ENCODE data around the gene MEIKIN. TPM values are rescaled to one million over a fixed set of nuclear protein-coding genes. Genes with fewer than 3 reads are reported as not detected.
"Not testable (repeated sequence)": the region's sequence is repeated elsewhere in the genome, so short reads cannot be mapped to it uniquely, and the experiment has no call there.

Gene MEIKIN
- total RNA-seq, 1 experiment from 2014 or later: not detected

DNA sequence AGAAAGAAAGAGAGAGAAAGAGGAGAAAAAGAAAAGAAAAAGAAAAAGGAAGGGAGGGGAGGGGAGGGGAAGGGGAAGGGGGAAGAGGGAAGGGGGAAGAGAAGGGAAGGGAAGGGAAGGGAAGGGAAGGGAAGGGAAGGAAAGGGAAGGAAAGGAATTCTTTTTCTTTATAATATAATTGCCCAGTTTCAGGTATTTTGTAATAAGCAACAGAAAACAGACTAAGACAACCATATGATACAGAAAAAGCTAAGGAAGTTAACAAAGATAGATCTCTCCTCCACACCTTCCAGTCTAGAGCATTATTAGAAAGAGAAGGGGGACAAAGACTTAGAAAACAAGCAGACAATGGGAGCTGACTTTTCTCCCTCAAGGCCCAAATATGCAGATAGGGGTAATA, 31.0 kb downstream of the MEIKIN start:
- no peak overlapping the region for H3K9ac ChIP-seq (ENCODE audit: low read length)
- TF ChIP-seq EZH2phosphoT487 (IDR thresholded peaks at IDR 0.05; ENCODE audit: borderline replicate concordance, low read length) (no peak), EZH2 (IDR thresholded peaks at IDR 0.05; ENCODE audit: low read length, unreplicated experiment) (no peak)
- TF ChIP-seq, protein P1, sequence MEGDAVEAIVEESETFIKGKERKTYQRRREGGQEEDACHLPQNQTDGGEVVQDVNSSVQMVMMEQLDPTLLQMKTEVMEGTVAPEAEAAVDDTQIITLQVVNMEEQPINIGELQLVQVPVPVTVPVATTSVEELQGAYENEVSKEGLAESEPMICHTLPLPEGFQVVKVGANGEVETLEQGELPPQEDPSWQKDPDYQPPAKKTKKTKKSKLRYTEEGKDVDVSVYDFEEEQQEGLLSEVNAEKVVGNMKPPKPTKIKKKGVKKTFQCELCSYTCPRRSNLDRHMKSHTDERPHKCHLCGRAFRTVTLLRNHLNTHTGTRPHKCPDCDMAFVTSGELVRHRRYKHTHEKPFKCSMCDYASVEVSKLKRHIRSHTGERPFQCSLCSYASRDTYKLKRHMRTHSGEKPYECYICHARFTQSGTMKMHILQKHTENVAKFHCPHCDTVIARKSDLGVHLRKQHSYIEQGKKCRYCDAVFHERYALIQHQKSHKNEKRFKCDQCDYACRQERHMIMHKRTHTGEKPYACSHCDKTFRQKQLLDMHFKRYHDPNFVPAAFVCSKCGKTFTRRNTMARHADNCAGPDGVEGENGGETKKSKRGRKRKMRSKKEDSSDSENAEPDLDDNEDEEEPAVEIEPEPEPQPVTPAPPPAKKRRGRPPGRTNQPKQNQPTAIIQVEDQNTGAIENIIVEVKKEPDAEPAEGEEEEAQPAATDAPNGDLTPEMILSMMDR (conservative IDR thresholded peaks at IDR 0.05; ENCODE audit: low read depth, low read length): no peak
- no peaks in the 10 kb centered on the region for H3K9me3 ChIP-seq (ENCODE audit: low read length)
- CTCF ChIA-PET: no interaction called here
- no peak overlapping the region for H3K4me3 ChIP-seq (ENCODE audit: low read length)
- no TSS peak for BruUV-seq (replicated peaks)
- peaks cover 40% of the 10 kb centered on the region for H3K27me3 ChIP-seq (ENCODE audit: low read length)
- intact Hi-C loops (cut with micrococcal nuclease): no loop called here
- no peaks in the 10 kb centered on the region for H3K36me3 ChIP-seq (ENCODE audit: low read depth, low read length)
- DNase-seq (no peak), ATAC-seq (no peak)
- POLR2A ChIA-PET (ENCODE audit: unreplicated experiment): interaction anchor here (0.8 kb wide), 1 partner anchor 110 kb away, joined by 5 read pairs; no protein-coding TSS in a partner anchor
- no peaks in the 10 kb centered on the region for H4K20me1 ChIP-seq (ENCODE audit: low read length)
- H3K9me2 ChIP-seq (replicated peaks; ENCODE audit: low read length): no peaks in the 10 kb centered on the region
- H3K4me2 ChIP-seq (ENCODE audit: low read length): no peak overlapping the region
- H3K4me1 ChIP-seq (ENCODE audit: insufficient read depth, low read length): no peaks in the 10 kb centered on the region
- H3K27ac ChIP-seq (ENCODE audit: low read length): no peak overlapping the region
- H3K79me2 ChIP-seq (ENCODE audit: low read length): no peaks in the 10 kb centered on the region
- H3F3A ChIP-seq (ENCODE audit: low read length, unreplicated experiment): no peaks in the 10 kb centered on the region
- no peak overlapping the region for H2AFZ ChIP-seq (ENCODE audit: low read length)

DNA sequence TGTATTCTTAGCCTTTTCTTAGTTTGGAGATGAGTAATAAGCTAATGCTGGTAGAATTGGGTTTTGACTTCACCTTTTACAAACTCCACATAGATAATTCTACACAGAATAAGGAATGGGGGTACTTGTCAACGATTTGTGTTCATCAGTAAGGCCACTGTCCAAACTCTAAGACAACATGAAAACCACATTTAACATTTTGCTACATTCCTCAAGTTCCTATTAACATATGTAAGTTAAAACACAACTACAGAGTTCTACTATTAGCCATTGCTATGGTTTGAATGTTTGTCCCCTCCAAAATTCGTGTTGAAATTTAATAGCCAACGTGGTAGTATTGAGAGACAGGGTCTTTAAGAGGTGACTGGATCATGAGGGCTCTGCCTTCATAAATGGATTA, 31.9 kb downstream of the MEIKIN start:
- Histone ChIP-seq H3K36me3 (ENCODE audit: low read depth, low read length) (no peaks in the 10 kb centered on the region), H2AFZ (ENCODE audit: low read length) (no peak overlapping the region), H3K4me3 (ENCODE audit: low read length) (no peak overlapping the region), H3K27me3 (ENCODE audit: low read length) (peaks cover 40% of the 10 kb centered on the region), H3K4me1 (ENCODE audit: insufficient read depth, low read length) (no peaks in the 10 kb centered on the region), H3K9ac (ENCODE audit: low read length) (no peak overlapping the region), H3K4me2 (ENCODE audit: low read length) (no peak overlapping the region), H4K20me1 (ENCODE audit: low read length) (no peaks in the 10 kb centered on the region), H3K27ac (ENCODE audit: low read length) (no peak overlapping the region), H3K9me3 (ENCODE audit: low read length) (no peaks in the 10 kb centered on the region), H3F3A (ENCODE audit: low read length, unreplicated experiment) (no peaks in the 10 kb centered on the region), H3K9me2 (replicated peaks; ENCODE audit: low read length) (no peaks in the 10 kb centered on the region), H3K79me2 (ENCODE audit: low read length) (no peaks in the 10 kb centered on the region)
- ATAC-seq (no peak), DNase-seq (no peak)
- ChIA-PET CTCF (no interaction called here), POLR2A (ENCODE audit: unreplicated experiment) (no interaction called here)
- intact Hi-C loops (cut with micrococcal nuclease): no loop called here
- no TSS peak for BruUV-seq (replicated peaks)
- no peak for TF ChIP-seq EZH2 (IDR thresholded peaks at IDR 0.05; ENCODE audit: low read length, unreplicated experiment)
- TF ChIP-seq EZH2phosphoT487 (IDR thresholded peaks at IDR 0.05; ENCODE audit: borderline replicate concordance, low read length): no peak
- TF ChIP-seq, protein P1 (conservative IDR thresholded peaks at IDR 0.05; ENCODE audit: low read depth, low read length): no peak

DNA sequence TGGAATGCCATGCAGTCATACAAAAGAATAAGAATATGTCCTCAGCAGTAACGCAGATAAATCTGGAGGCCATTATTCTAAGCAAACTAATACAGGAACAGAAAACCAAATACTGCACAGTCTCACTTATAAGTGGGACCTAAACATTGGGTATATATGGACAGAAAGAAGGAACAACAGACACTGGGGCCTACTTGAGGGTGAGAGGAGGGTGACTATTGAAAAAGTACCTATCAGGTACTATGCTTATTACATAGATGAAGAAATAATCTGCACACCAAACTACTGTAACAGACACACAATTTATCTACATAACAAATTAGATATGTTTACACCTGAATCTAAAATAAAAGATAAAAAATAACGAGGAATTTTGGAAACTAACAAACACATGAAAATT, 38.8 kb downstream of the MEIKIN start:
- no peak for TF ChIP-seq EZH2 (IDR thresholded peaks at IDR 0.05; ENCODE audit: low read length, unreplicated experiment)
- TF ChIP-seq, protein P1 (conservative IDR thresholded peaks at IDR 0.05; ENCODE audit: low read depth, low read length): no peak
- TF ChIP-seq EZH2phosphoT487 (IDR thresholded peaks at IDR 0.05; ENCODE audit: borderline replicate concordance, low read length): no peak
- H3F3A ChIP-seq (ENCODE audit: low read length, unreplicated experiment): no peaks in the 10 kb centered on the region
- 0 out of 2 replicates have a peak, but pooled peaks cover 5% of the 10 kb centered on the region for H3K27me3 ChIP-seq (ENCODE audit: low read length)
- no peak overlapping the region for H3K4me2 ChIP-seq (ENCODE audit: low read length)
- H3K79me2 ChIP-seq (ENCODE audit: low read length): no peaks in the 10 kb centered on the region
- CTCF ChIA-PET: no interaction called here
- H3K9me2 ChIP-seq (replicated peaks; ENCODE audit: low read length): no peaks in the 10 kb centered on the region
- H3K4me3 ChIP-seq (ENCODE audit: low read length): no peak overlapping the region
- H3K9ac ChIP-seq (ENCODE audit: low read length): no peak overlapping the region
- DNase-seq (no peak), ATAC-seq (no peak)
- POLR2A ChIA-PET (ENCODE audit: unreplicated experiment): no interaction called here
- H4K20me1 ChIP-seq (ENCODE audit: low read length): no peaks in the 10 kb centered on the region
- intact Hi-C loops (cut with micrococcal nuclease): no loop called here
- H2AFZ ChIP-seq (ENCODE audit: low read length): no peak overlapping the region
- H3K4me1 ChIP-seq (ENCODE audit: insufficient read depth, low read length): no peaks in the 10 kb centered on the region
- H3K27ac ChIP-seq (ENCODE audit: low read length): no peak overlapping the region
- BruUV-seq (replicated peaks): no TSS peak
- H3K9me3 ChIP-seq (ENCODE audit: low read length): no peaks in the 10 kb centered on the region
- H3K36me3 ChIP-seq (ENCODE audit: low read depth, low read length): no peaks in the 10 kb centered on the region

DNA sequence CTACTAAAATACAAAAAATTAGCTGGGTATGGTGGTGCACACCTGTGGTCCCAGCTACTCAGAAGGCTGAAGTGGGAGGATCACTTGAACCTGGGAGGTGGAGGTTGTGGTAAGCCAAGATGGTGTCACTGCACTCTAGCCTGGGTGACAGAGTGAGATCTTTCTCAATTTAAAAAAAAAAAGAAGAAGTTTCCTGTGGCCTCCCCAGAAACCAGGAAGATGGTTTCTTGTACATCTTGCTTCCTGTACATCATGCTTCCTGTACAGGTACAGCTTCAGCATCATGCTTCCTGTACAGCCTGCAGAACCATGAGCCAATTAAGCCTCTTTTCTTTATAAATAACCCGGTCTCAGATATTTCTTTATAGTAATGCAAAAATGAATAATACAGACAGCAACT, 43.2 kb downstream of the MEIKIN start:
- H4K20me1 ChIP-seq (ENCODE audit: low read length); H3K9ac ChIP-seq (ENCODE audit: low read length); H3K9me2 ChIP-seq (replicated peaks; ENCODE audit: low read length); H3K79me2 ChIP-seq (ENCODE audit: low read length); H3K4me1 ChIP-seq (ENCODE audit: insufficient read depth, low read length); POLR2A ChIA-PET (ENCODE audit: unreplicated experiment); CTCF ChIA-PET; H3K27ac ChIP-seq (ENCODE audit: low read length); H3K9me3 ChIP-seq (ENCODE audit: low read length); H2AFZ ChIP-seq (ENCODE audit: low read length); ATAC-seq; H3F3A ChIP-seq (ENCODE audit: low read length, unreplicated experiment); DNase-seq; H3K36me3 ChIP-seq (ENCODE audit: low read depth, low read length); H3K4me3 ChIP-seq (ENCODE audit: low read length); BruUV-seq (replicated peaks); H3K4me2 ChIP-seq (ENCODE audit: low read length); intact Hi-C loops (cut with micrococcal nuclease); H3K27me3 ChIP-seq (ENCODE audit: low read length): not testable (repeated sequence)
